GM21723 (cell line): ENCODE measurements around the gene MMRN1.

Experiments used
- ATAC-seq: cut with Tn5 transposase; IDR thresholded peaks from one replicate; pipeline ENCODE4 v1.9.1; 2021; ENCODE audit warnings: mild to moderate bottlenecking, moderate library complexity; ENCODE audit not compliant: unreplicated experiment

Gene MMRN1

GRCh38 chr4:89994176-89994873 lies 99.7 kb downstream of the MMRN1 start:
- ATAC-seq: no peak

DNA sequence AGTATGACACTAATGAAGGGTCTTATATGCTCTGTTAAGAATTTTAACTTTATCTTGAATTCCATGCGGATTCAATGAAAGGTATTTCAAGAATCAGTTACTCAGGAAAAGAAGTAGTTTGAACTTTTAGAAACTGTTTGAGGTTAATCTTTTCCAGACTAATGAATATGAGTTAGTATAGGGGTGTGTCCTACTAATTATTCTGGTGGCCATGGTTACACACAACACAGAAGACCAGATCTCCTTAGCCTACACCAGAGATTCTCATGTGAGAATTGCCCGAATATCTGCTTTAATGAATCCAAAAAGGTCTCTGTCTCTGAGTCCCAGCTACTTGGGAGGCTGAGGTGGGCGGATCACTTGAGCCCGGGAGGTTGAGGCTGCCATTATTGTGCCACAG lies 100.4 kb downstream of the MMRN1 start:
- ATAC-seq: no peak

DNA sequence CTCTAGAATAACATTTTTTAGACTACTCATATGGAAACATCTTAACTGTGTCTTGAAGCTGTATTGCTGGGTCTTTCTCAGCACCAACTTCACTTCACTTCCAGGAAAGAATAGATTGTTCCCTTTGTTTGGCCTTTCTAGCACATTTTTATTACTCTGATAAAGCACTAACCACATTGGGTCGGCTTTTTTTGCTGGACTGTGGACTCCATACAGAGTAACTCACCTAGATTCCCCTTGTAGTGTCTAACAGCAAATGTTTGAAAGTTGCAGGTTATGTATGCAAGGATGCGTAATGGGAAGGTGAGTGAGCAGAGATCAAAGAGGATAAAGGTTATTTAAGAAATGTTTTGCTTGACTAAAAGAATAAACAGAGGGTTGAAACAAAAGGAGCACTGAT lies 101.2 kb downstream of the MMRN1 start:
- ATAC-seq: no peak

DNA sequence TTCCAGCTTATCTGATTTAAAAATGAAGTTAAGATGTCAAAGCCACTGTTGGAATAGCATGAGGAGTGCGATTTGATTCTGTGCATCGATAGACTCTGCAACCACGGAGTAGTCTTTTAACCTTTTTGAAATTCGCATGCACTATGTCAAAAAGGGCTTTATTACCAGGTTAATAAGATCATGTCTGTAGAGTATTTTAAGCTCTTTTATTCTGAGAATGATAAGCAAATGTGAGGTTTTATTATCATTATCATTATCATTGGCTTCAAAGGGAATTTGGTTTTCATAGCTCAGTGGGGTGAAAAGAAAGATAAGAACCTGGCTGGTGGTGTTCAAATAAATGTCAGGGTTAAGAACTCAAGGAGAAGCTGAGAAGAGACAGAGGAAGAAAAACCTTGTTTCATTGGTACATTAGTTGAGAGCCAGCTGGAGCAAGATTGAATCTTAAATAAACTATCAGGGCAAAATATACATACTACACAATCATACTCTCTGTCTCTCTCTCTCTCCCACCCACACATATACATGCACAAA lies 102.6 kb downstream of the MMRN1 start:
- no peak for ATAC-seq

DNA sequence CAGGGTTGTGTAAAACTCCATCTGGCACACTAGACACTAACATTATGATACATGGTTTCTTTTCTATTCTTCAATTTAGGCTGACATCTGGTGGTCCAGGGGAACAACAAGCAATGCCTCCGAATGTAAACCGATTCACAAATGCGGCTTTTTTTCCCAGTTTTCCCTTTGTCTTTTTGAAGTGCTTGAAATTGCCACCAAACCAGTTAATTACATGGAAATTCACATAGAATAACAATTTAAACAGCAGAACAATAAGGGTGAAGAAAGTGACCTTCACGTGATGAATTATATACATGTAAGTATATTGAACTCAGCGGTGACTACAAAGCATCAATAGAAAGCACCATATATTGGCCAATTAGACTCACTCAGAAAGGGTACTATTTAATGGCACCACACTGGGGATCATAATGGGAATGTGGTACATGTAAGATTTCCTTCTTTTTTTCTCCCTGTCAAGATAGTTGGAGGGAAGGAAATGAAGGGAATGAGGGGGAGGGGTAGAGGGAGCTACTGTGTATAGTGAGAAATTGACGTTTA lies 103.9 kb downstream of the MMRN1 start:
- ATAC-seq: no peak

GRCh38 chr4:90001023-90001422 lies 106.4 kb downstream of the MMRN1 start:
- no peak for ATAC-seq

DNA sequence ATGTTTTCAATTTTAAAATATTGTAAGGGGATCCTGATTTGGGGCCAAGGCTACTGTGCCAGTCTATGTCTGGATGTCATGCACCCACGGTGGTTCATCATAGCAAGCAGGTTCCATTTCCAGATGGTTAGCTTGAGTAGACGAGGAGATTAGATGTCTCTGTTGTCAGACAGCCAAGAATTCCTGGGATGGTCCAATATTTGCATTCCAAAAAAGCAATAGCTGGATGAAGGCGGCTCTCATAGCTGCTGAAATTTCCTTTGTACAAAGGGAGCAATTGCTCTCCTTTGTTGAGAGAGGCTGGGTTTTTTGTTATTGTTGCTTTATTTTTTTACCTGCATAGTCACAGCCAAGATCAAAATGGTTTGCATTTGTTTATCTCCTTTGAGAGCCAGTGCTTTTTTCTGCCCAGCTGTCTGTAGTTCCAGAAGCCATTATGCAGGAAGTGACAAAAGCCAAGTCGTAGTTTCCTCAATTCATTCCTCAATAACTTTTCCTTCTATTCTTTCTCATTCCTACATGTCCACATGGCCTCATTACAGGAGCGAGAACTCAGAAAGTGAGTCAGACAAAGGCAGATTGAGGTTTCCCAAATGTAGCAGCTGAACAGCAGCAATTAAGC lies 107.9 kb downstream of the MMRN1 start:
- no peak for ATAC-seq
